HL-60/S4 treated with retinoic acid at 250 ng/mL for 4 days and 3 days (cell line): ENCODE results near the gene ENDOG.
"Not testable (repeated sequence)": the region's sequence is repeated elsewhere in the genome, so short reads cannot be mapped to it uniquely, and the experiment has no call there.

Source experiments
- in situ Hi-C: fragments of 300-500 bp; cut with MboI; formaldehyde crosslinking; loops from 2 replicates; pipeline ENCODE4 v1.7.0; 2022; ENCODE audit warnings: low sequenced_read_pairs

ENDOG gene

DNA sequence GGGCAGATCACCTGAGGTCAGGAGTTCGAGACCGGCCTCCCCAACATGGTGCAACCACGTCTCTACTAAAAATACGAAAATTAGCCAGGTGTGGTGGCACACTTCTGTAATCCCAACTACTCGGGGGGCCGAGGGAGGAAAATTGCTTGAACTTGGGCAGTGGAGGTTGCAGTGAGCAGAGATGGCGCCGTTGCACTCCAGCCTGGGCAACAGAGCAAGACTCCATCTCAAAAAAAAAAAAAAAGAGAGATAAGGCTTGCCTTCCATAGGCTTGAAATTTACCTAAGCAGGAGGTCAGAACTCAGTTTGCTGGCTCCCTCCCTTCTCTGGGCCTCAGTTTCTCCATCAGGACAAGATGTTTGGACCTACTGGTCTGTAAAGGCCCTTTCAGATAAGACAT, 10.0 kb downstream of the ENDOG start:
- in situ Hi-C loops: loop anchor here (25.0 kb wide), 1 partner anchor 784 kb away; the partner anchor contains the start of gene C9orf50

DNA sequence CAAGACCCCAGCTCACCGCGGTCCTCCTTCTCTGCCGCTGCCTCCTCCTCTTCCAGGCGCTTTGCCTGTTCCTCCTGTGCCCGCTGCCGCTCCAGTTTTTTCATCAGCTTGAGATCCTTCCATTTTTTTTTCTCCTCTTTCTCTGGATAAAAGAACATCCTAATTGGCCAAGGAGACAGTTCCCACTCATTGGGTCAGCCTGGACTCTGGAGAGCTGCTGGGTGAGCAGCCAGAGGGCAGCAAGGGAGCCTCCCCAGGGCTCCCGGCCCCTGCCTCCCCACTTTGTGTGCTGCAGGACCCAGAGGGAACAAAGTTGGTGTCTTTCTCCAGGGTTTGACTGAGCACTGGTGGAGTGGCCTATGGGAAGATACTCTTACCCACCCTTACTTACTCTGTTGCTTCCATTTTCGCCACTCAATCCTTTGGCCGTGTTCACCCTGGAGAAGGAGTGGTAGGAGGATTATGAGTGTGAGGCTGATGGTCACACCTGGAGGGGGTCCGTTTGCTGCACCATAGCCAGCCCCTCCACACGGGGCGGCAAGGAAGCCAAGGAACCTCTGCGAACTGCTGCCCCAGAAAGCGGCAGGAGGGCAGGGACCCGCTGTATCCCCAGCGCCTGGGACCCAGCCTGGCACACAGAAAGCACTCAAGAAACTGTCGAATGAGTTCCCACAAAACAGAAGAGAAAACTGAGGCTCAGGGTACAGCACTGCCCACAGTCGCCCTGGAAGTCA, 10.6 kb downstream of the ENDOG start:
- in situ Hi-C loops: loop anchor here (25.0 kb wide), 1 partner anchor 783 kb away; the partner anchor contains the start of gene C9orf50

DNA sequence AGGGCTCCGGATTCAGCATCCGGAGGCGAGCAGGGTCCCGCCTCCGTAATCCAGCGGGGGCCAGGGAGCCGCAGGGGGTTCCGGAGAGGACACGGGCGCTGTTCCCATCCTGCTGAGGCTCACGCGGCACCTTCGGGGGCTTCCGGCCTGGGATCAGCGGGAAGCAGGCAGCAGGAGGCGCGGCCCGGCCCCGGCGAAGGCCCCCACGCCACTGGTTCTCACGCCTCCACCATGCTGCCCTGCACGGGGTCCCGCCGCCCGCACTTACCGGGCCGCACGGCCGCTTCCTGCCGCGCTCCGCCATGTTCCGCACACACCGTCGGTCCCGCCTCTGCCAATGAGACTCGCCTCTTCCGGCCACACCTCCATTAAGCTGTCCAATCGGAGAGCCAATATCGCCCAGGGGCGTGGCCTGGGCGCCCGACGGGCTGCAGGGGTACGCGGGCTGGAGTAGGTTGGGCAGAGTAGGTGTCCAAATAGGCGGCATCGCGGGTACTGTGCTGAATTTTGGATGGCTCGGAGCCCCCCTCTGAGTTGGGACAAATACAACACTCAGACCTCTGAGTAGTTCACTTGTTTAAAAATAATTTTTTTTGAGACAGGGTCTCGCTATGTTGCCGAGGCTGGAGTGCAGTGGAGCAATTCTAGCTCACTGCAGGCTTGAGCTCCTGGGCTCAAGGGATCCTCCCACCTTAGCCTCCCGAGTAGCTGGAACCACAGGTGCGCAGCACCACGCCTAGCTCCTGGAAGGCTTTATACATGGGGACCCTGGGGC, 11.4 kb downstream of the ENDOG start, which contains the start of gene SPOUT1:
Gene SPOUT1, minus strand, starts transcription at position 318 of the 775 bp plus-strand sequence. Its CDS starts 14 bp downstream, at position 304.
- in situ Hi-C loops: loop anchor here (25.0 kb wide), 1 partner anchor 783 kb away; the partner anchor contains the start of gene C9orf50

DNA sequence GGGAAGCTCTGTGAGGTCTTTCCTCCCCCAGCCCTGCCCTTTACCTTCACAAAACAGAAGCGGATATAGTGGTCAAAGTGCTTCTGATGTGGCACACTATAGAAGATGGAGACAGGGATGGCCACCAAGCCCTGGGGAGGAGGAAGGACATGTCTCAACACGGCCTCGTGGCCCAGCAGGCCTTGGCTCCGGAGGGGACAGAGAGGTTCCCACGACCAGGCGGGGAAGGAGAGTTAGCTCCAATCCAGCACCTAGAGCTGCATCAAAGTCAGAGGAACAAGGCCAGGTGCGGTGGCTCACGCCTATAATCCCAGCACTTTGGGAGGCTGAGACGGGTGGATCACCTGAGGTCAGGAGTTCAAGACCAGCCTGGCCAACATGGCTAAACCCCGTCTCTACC, 15.4 kb downstream of the ENDOG start:
- in situ Hi-C loops: loop anchor here (25.0 kb wide), 1 partner anchor 779 kb away; the partner anchor contains the start of gene C9orf50

DNA sequence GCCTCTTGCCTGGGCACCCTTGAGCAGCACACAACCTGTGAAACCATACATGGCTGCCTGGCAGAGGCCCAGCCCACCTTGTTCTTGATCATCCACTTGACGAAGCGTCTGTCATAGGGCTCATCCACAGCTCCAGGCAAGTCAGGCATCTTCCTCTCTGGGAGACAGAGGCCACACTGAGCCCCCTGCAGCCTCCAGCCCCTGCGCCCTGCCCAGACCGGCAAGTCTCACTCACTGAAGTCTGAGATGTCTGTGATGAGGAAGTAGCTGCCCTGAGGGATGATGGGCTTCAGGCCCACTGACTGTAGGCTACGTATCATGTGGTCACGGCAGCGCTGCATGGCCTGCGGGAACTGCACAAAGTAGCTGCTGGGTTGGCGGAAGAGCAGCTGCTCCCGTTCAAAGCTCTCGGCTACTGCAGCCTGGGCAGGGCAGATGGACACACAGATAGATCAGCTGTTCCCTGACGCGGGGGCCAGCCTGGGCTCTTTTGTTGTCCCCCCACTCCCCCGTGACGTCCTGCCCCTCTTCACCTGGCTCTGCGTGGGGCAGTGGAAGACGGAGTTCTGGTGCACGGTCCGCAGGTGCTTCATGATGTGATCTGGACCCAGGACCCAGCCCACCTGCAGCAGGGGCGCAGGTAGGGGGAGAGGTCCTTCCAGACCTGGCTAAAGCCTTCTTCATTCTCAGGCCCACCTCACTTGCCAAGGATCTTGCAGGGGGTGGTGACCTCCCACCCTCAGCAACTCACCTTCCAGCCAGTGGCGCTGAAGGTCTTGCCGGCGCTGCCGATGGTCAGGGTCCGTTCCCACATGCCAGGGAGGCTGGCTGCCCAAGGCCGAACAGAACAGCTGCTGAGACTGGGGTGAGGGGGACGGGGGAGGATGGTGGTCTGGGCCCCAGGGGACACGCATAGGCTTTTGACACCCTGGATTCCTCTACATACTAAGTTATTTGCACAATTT, 17.2 kb downstream of the ENDOG start:
- in situ Hi-C loops: loop anchor here (25.0 kb wide), 1 partner anchor 777 kb away; the partner anchor contains the start of gene C9orf50

DNA sequence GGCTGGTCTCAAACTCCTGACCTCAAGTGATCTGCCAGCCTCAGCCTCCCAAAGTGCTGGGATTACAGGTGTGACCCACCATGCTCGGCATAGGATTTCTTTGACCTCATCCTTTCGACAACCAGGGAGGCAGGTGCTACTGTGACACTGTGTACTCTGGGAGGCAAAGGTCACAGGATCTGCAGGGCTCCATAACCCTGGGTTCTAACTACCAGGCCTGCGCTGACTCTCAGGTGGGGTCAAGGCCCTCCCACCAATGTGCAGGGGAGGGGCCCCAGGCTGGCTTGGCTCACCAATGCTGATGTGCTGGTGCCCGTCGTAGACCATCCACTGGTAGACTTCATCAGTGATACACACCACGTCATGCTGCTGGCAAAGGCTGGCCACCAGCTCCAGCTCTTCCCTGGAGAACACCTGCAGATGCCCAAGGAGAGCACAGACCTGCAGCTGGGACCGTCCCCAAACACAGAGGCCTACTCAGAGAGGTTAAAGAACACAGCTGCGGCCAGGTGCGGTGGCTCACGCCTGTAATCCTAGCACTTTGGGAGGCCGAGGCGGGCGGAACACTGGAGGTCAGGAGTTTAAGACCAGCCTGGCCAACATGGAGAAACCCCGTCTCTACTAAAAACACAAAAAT, 18.3 kb downstream of the ENDOG start:
- in situ Hi-C loops: loop anchor here (25.0 kb wide), 1 partner anchor 776 kb away; the partner anchor contains the start of gene C9orf50

DNA sequence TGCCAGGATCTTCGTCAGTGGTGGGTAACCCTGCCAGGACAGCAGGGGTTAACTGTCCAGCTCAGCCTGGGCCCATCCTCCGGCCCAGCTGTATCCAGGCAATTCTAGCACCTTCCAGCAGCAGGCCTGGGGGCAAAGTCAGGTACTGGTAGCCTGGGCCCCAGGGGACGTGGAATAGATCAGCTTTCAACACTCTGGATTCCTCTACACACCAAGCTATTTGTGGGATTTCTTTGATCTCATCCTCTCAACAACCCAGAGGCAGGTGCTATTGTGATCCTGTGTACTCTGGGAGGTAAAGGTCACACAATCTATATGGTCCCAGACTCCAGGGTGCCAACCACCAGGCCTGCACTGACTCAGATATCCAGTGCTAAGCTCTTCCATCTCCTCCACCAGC, 20.0 kb downstream of the ENDOG start:
- in situ Hi-C loops: loop anchor here (25.0 kb wide), 1 partner anchor 774 kb away; the partner anchor contains the start of gene C9orf50

DNA sequence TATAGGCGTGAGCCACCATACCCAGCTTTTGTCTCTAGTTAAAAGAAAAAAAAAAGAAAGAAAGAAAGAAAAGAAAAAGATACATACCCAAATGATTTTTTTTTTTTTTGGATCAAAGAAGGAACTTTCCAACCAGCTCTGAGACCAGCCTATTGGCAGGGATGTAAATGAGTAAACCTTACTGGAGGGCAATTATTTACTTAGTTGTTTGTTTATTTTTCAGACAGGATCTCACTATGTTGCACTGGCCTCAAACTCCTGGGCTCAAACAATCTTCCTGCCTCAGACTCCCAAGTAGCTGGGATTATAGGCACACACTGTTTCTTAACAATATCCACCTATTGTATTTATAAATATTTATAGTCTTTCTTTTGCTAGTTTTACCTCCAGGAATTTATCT, 22.2 kb downstream of the ENDOG start:
- in situ Hi-C loops: loop anchor here (25.0 kb wide), 1 partner anchor 772 kb away; the partner anchor contains the start of gene C9orf50

DNA sequence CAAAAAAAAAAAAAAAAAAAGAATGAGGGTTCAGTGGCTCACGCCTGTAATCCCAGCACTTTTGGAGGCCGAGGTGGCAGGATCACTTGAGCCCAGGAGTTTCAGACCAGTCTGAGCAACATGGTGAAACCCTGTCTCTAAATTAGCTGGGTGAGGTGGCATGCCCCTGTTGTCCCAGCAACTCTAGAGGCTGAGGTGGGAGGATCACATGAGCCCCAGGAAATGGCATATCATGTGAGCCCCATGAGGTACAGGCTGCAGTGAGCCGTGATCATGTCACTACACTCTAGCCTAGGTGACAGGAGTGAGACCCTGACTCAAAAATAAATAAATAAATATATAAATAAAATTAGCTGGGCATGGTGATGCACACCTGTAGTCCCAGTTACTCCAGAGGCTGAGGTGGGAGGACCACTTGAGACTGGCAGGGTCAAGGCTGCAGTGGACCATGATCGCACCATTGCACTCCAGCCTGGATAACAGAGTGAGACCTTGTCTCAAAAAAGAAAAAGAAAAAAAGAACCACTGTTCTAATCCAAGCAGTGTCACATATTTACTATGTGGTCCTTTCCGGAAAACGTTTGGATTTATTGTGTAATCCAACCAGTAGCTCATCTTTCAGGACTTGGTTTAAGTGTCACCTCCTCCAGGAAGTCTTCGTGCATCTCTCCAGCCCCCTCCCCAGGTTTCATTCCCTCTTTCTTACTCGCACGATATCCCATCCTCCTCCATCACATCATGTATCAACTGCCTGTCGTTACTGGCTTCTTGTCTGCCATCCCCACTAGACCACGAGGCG, 23.6 kb downstream of the ENDOG start:
- in situ Hi-C loops: loop anchor here (25.0 kb wide), 1 partner anchor 770 kb away; the partner anchor contains the start of gene C9orf50

DNA sequence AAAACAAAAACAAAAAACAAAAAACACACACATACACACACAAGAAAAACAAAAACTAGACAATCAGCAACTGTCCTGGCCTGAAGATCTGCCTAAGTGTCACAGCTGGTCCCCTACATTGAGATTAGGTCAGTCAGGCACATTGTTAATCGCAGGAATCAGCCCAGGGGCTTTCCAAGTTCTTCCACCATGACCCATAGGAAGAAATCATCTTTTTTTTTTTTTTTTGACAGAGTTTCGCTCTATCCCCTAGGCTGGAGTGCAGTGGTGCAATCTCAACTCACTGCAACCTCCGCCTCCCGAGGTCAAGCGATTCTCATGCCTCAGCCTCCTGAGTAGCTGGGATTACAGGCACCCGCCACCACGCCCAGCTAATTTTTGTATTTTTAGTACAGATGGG, 24.9 kb downstream of the ENDOG start:
- in situ Hi-C loops: loop anchor here (25.0 kb wide), 1 partner anchor 769 kb away; the partner anchor contains the start of gene C9orf50

DNA sequence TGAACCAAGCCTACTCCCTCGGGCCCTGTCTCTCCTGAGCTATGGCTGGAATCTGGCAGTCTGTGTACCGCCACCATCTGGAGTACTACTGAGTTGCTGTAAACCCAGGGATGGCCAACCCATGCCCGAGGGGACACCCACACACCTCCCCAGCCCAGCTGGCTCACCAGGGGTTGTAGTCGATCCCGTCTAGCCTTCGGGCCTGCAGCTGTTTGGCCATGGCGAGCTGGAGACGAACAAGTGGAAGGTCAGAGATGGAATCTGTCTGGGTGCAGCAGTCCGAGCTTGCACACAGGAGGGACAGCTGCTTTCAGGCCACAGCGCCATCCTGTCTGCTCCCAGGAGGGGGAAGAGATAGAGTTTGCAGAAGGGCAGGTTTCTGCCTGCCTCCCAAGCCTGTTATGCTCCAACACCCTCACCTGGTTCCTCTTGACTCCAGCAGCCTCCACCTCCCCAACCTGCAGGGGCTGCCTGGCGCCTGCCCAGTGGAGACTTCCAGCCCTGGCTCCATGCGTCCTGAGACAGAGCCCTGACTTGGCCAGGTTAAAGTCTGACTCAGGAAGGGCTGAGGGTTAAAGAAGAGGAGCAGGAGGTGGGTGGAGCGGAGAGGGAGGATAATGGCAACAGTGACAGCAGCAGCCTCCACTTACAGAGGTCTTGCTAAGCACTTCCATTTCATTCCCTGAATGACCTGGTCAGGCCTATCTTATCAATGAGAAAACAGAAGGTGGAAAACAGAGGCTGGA, 27.1 kb downstream of the ENDOG start:
- in situ Hi-C loops: loop anchor here (25.0 kb wide), 1 partner anchor 767 kb away; the partner anchor contains the start of gene C9orf50

DNA sequence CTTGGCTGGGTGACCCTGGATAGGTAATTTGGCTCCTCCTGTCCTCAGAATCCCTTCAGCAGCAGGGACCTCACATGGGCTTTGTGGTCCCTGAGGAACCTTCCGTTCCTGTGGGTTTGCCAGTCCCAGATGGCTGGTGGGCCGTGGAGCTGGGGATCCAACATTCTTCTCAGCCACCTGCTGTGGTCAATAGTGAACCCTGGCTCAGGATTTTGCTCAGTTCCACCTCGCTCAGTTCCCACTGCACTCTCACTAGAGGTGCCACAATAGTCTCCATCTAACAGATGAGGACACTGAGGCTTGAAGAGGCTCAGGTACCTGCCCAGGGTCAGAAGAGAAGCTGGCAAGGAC, 28.4 kb downstream of the ENDOG start:
- in situ Hi-C loops: loop anchor here (25.0 kb wide), 1 partner anchor 766 kb away; the partner anchor contains the start of gene C9orf50

DNA sequence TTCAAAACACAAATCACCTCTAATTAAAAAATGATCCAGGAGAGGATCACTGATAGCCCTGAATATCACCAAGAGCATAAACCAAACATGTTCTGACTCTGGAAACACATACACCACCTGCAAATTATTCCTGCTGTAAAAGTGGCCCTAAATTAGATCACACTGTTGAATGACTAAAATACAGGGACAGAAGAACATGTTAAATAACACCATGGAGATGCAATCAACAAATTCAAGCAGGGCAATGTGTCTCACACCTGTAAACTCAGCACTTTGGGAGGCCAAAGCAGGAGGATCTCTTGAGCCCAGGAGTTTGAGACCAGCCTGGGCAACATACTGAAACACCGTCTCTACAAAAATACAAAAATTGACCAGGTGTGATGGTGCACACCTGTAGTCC, 29.5 kb downstream of the ENDOG start:
- in situ Hi-C loops: loop anchor here (25.0 kb wide), 1 partner anchor 764 kb away; the partner anchor contains the start of gene C9orf50

DNA sequence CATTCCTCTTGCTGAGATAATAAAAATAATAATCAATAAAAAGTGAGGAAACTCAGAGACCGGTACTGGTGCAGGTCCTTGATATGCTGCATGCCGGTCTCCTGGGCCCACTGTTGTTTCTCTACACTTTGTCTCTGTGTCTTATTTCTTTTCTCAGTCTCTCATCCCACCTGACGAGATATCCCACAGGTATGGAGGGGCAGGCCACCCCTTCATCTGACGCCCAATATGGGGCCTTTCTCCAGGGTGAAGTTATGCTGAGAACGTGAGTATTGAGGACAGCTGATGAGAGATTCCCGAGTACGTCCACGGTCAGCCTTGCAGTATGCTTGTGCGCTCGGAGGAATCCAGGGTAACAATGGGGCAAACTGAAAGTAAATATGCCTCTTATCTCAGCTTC, 32.7 kb downstream of the ENDOG start:
- in situ Hi-C loops: not testable (repeated sequence)

DNA sequence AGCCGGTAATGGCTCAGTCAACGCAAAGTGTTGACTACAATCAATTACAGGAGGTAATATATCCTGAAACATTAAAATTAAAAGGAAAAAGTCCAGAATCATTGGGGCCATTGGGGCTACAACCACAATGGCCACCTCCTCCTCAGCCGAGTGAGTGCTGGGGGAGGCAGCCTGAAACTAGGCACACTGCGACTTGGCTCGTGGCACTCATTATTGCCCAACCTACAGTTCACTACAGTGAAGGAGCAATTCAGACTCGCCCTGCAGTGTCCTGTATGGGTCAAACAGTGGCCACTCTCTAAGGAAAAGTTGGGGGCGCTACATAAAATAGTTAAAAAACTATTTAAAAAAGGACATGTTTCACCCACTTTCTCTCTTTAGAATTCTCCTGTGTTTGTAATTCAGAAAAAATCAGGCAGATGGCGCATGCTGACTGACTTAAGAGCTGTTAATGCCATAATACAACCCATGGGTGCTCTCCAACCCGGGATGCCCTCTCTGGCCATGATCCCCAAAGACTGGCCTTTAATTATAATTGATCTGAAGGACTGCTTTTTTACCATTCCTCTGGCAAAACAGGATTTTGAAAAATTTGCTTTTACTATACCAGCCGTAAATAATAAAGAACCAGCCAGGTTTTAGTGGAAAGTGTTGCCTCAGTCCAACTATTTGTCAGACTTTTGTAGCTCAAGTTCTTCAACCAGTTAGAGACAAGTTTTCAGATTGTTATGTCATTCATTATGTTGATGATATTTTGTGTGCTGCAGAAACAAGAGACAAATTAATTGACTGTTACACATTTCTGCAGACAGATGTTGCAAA, 33.7 kb downstream of the ENDOG start:
- in situ Hi-C loops: not testable (repeated sequence)

DNA sequence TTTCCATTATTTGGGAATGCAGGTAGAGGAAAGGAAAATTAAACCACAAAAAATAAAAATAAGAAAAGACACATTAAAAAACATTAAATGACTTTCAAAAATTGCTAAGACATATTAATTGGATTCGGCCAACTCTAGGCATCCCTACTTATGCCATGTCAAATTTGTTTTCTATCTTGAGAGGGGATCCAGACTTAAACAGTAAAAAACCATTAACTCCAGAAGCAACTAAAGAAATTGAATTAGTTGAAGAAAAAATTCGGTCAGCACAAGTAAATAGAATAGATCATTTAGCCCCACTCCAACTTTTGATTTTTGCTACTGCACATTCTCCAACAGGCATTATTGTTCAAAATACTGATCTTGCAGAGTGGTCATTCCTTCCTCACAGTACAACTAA, 34.3 kb downstream of the ENDOG start:
- in situ Hi-C loops: not testable (repeated sequence)

DNA sequence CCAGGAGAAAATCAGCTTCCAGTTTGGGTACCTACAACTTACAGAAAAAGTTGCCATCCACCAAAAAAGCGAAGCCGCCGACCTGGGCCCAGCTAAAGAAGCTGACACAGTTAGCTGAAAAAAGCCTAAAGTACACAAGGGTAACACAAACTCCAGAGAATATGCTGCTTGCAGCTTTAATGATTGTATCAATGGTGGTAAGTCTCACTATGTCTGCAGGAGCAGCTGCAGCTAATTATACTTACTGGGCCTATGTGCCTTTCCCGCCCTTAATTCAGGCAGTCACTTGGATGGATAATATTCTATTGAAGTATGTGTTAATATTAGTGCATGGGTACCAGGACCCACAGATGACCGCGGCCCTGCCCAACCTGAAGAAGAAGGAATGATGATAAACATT, 36.2 kb downstream of the ENDOG start:
- in situ Hi-C loops: not testable (repeated sequence)
